B cell (primary cell): ENCODE data around the gene MKS1. TPM values are rescaled to one million over a fixed set of nuclear protein-coding genes. Genes with fewer than 3 reads are reported as not detected.

ENCODE experiments used
- ATAC-seq: fragments of 200-7000 bp; cut with Tn5 transposase; one replicate; pipeline ENCODE4 v1.10.0; 2021; ENCODE audit warnings: low read depth, mild to moderate bottlenecking, moderate number of reproducible peaks, moderate library complexity
- CTCF ChIA-PET: fragments of 350-600 bp; sonication (Branson Sonifier 250); formaldehyde crosslinking; loops from one replicate; lab custom pipeline; 2021; ENCODE audit warnings: antibody characterized with exemption, inconsistent platforms; lab: Charles Lee
- POLR2A ChIA-PET: fragments of 350-600 bp; sonication (Branson Sonifier 250); formaldehyde crosslinking; loops from one replicate; lab custom pipeline; 2021; ENCODE audit warnings: antibody characterized with exemption; lab: Charles Lee
- DNase-seq: peaks from one replicate; pipeline ENCODE4 v3.0.0; 2013
- H2AFZ ChIP-seq: 2 replicates; pipeline ENCODE4 v1.6.1; 2012; ENCODE audit warnings: mild to moderate bottlenecking, low read depth, low read length; ENCODE audit not compliant: insufficient read depth, poor library complexity, severe bottlenecking
- H3K27ac ChIP-seq, 2 donors: 1 replicate in 1 of 2; 2 replicates in 1 of 2; pipeline ENCODE4 v1.5.1; 2012 to 2013; ENCODE audit warnings: low read length in 2 of 2, mild to moderate bottlenecking in 2 of 2, moderate library complexity in 1 of 2
- H3K27me3 ChIP-seq, 4 experiments: fragments of 200-600 bp in 1 of 4; sonication (generic) in 1 of 4; replicated peaks in 1 of 4; 1 replicate in 2 of 4; 2 replicates in 2 of 4; pipeline versions ENCODE4 v1.6.1 to v1.7.0; 2013 to 2016; ENCODE audit warnings: low read length in 3 of 4, mild to moderate bottlenecking in 2 of 4, mixed read lengths in 1 of 4, moderate library complexity in 1 of 4; ENCODE audit not compliant: insufficient read depth in 4 of 4, control insufficient read depth in 3 of 4; ENCODE audit errors: control extremely low read depth in 1 of 4
- H3K36me3 ChIP-seq, 2 experiments: replicated peaks in 1 of 2; 1 replicate in 1 of 2; 2 replicates in 1 of 2; pipeline versions ENCODE4 v1.6.1 to v1.7.1; 2013; ENCODE audit warnings: low read length in 1 of 2; ENCODE audit not compliant: insufficient read depth in 2 of 2, control insufficient read depth in 1 of 2; ENCODE audit errors: control extremely low read depth in 1 of 2, extremely low read depth in 1 of 2
- H3K4me1 ChIP-seq, 2 donors: fragments of 200-600 bp in 1 of 2; sonication (generic) in 1 of 2; 1 replicate in 1 of 2; 2 replicates in 1 of 2; pipeline versions ENCODE4 v1.5.1 to v1.6.1; 2013 to 2017; ENCODE audit warnings: low read length in 2 of 2; ENCODE audit not compliant: control insufficient read depth in 2 of 2, insufficient read depth in 2 of 2
- H3K4me2 ChIP-seq: replicated peaks from 2 replicates; pipeline ENCODE3; 2012; ENCODE audit warnings: mild to moderate bottlenecking, low read depth, low read length; ENCODE audit not compliant: poor library complexity, severe bottlenecking
- H3K4me3 ChIP-seq, 5 experiments: fragments of 200-600 bp in 1 of 5; sonication (generic) in 1 of 5; 1 replicate in 3 of 5; 2 replicates in 2 of 5; pipeline versions ENCODE4 v1.5.1 to v1.7.0; 2011 to 2016; ENCODE audit warnings: low read length in 4 of 5, mild to moderate bottlenecking in 4 of 5, low read depth in 2 of 5, control low read depth in 1 of 5, moderate library complexity in 1 of 5; ENCODE audit not compliant: insufficient read depth in 1 of 5; ENCODE audit errors: control extremely low read depth in 1 of 5, extremely low read depth in 1 of 5
- H3K79me2 ChIP-seq: fragments of 200-600 bp; sonication (generic); one replicate; pipeline ENCODE4 v1.6.0; 2016; ENCODE audit warnings: low read length; ENCODE audit not compliant: control insufficient read depth, insufficient read depth
- H3K9ac ChIP-seq: fragments of 200-600 bp; sonication (generic); 2 replicates; pipeline ENCODE4 v1.6.1; 2017; ENCODE audit warnings: mild to moderate bottlenecking, low read length, moderate library complexity
- H3K9me3 ChIP-seq, 3 donors: one replicate each; pipeline versions ENCODE4 v1.6.1 to v1.7.1; 2013; ENCODE audit warnings: low read length in 2 of 3; ENCODE audit not compliant: control insufficient read depth in 2 of 3, insufficient read depth in 1 of 3; ENCODE audit errors: control extremely low read depth in 1 of 3
- H4K20me1 ChIP-seq: 2 replicates; pipeline ENCODE4 v1.6.0; 2012; ENCODE audit warnings: mild to moderate bottlenecking, low read length; ENCODE audit not compliant: insufficient read depth, control insufficient read depth, poor library complexity, severe bottlenecking
- H3K27ac Mint-ChIP-seq: one replicate; pipeline ENCODE4 v1.8.0; 2021; ENCODE audit warnings: mixed read lengths
- H3K27me3 Mint-ChIP-seq: one replicate; pipeline ENCODE4 v1.8.0; 2021; ENCODE audit warnings: mixed read lengths
- H3K4me1 Mint-ChIP-seq: one replicate; pipeline ENCODE4 v1.8.0; 2021; ENCODE audit warnings: mixed read lengths
- H3K4me3 Mint-ChIP-seq: one replicate; pipeline ENCODE4 v1.8.0; 2021; ENCODE audit warnings: mixed read lengths
- H3K9me3 Mint-ChIP-seq: one replicate; pipeline ENCODE4 v1.8.0; 2022; ENCODE audit warnings: mixed read lengths; ENCODE audit not compliant: insufficient read depth
- CTCF ChIP-seq: fragments of 200-600 bp; IDR thresholded peaks from one replicate; pipeline ENCODE4 v1.8.0; 2022; ENCODE audit warnings: antibody characterized with exemption, mild to moderate bottlenecking
- EZH2 ChIP-seq: IDR thresholded peaks from 2 replicates; pipeline ENCODE4 v1.6.1; 2012; ENCODE audit warnings: borderline replicate concordance, low read depth, mild to moderate bottlenecking, moderate library complexity, low read length; ENCODE audit not compliant: insufficient read depth, poor library complexity, severe bottlenecking
- WGBS: methylation state at CpG from one replicate; pipeline ENCODE4 v1.1.5; 2013; ENCODE audit warnings: missing lambda C conversion rate; ENCODE audit not compliant: insufficient coverage; 5-methylcytosine and 5-hydroxymethylcytosine counted together
- intact Hi-C: fragments of 100-400 bp; cut with micrococcal nuclease; formaldehyde crosslinking; loops from one replicate; pipeline ENCODE4 v1.10.0; 2022
- polyA plus RNA-seq: library from polyadenylated mRNA; depleted of rRNA; stranded (reverse); fragments of >200 nt; gene quantifications from 2 replicates; pipeline ENCODE4 v1.2.3, GENCODE V29; 2012
- total RNA-seq, 2 donors: library from RNA; stranded (reverse); fragments of 120-200 nt in 1 of 2; gene quantifications; 1 replicate in 1 of 2; 2 replicates in 1 of 2; pipeline versions ENCODE4 v1.2.3 to v1.2.4, GENCODE V29; 2013 to 2022

Gene MKS1
- total and polyA plus RNA-seq, 2 donors (not counting 1 experiment from before 2014, with no cell fraction given), result 8.3 to 19.6 TPM

GRCh38 chr17:58170622-58171021 is 48.4 kb downstream of the MKS1 start:
- Histone ChIP-seq H3K27ac (no peak overlapping the region), H3K27me3 (peaks cover 0 to 22% (median 11%) of the 10 kb centered on the region in 4 experiments), H4K20me1 (no peaks in the 10 kb centered on the region), H3K4me3 (no peak overlapping the region), H3K4me2 (no peak overlapping the region), H3K4me1 (peaks cover 0 to 3% of the 10 kb centered on the region in 2 donors), H3K36me3 (no peaks in the 10 kb centered on the region), H3K79me2 (no peaks in the 10 kb centered on the region), H3K9ac (no peak overlapping the region), H2AFZ (no peak overlapping the region), H3K9me3 (peaks cover 0 to 3% (median 2%) of the 10 kb centered on the region in 3 donors)
- peaks cover 53% of the 10 kb centered on the region for H3K27me3 Mint-ChIP-seq
- H3K9me3 Mint-ChIP-seq, result no peaks in the 10 kb centered on the region
- H3K27ac Mint-ChIP-seq, result no peak overlapping the region
- CTCF ChIA-PET, result interaction anchor here (0.9 to 1.4 kb wide), 2 partner anchors 9 to 19 kb away, joined by 3 read pairs; no protein-coding TSS in a partner anchor
- H3K4me1 Mint-ChIP-seq, result peaks cover 3% of the 10 kb centered on the region
- TF ChIP-seq CTCF (no peak), EZH2 (no peak)
- intact Hi-C loops, result no loop called here
- 20% methylated on average over 1 of the region's 4 CpGs for WGBS
- POLR2A ChIA-PET, result no interaction called here
- DNase-seq (no peak), ATAC-seq (no peak)
- H3K4me3 Mint-ChIP-seq, result no peak overlapping the region

DNA sequence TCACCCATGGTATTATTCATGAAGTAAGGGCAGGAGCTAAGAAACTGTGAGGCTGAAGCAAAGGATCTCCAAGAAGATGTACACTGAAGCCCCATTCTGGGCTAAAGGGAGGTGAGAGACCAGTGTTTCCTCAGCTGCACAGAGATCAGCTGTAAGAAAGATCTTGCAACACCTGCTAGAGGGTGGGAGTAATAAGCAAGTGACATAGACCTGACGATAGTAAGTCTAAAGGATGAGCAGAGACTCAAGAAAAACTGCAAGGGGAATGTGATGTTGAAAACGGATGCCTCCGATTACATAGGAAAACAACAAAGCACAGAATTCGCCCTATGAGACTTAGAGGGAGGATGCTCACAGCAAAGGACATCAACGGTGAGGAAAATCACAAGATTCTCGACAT is 52.4 kb downstream of the MKS1 start, which contains the start of gene OR4D2:
Gene OR4D2 (plus strand): TSS at position 301 of the 400 bp plus-strand sequence. CDS start 2,674 bp downstream, outside the sequence.
- ATAC-seq (no peak), DNase-seq (no peak)
- Histone ChIP-seq H3K36me3 (no peaks in the 10 kb centered on the region), H3K27me3 (peaks cover 0 to 22% (median 17%) of the 10 kb centered on the region in 4 experiments), H3K9ac (no peak within 1 kb of the TSS), H3K79me2 (no peaks in the 10 kb centered on the region), H3K4me3 (no peak within 1 kb of the TSS), H4K20me1 (no peaks in the 10 kb centered on the region), H3K4me2 (no peak within 1 kb of the TSS), H3K4me1 (no peaks in the 10 kb centered on the region), H3K9me3 (peaks cover 0 to 3% (median 2%) of the 10 kb centered on the region in 3 donors), H3K27ac (no peak within 1 kb of the TSS), H2AFZ (no peak within 1 kb of the TSS)
- WGBS, result 96% methylated on average over 2 of the region's 6 CpGs
- H3K4me1 Mint-ChIP-seq, result peaks cover 3% of the 10 kb centered on the region
- H3K9me3 Mint-ChIP-seq, result no peaks in the 10 kb centered on the region
- TF ChIP-seq EZH2 (no peak), CTCF (no peak)
- intact Hi-C loops, result no loop called here
- H3K4me3 Mint-ChIP-seq, result no peak within 1 kb of the TSS
- POLR2A ChIA-PET, result no interaction called here
- H3K27ac Mint-ChIP-seq, result no peak within 1 kb of the TSS
- peaks cover 69% of the 10 kb centered on the region for H3K27me3 Mint-ChIP-seq
- CTCF ChIA-PET, result no interaction called here
